Osteoblast (primary cell): ENCODE data around the gene HPGDS. TPM values are rescaled to one million over a fixed set of nuclear protein-coding genes. Genes with fewer than 3 reads are reported as not detected.

Experiments
- DNase-seq: peaks from one replicate; pipeline ENCODE4 v3.0.0; 2011; ENCODE audit warnings: low spot score, mixed read lengths; ENCODE audit not compliant: insufficient read length; ENCODE audit errors: missing footprints
- H2AFZ ChIP-seq: 2 replicates; pipeline ENCODE4 v1.6.0; 2011; ENCODE audit warnings: mild to moderate bottlenecking, low read length
- H3K27ac ChIP-seq: 2 replicates; pipeline ENCODE4 v1.5.1; 2011; ENCODE audit warnings: mild to moderate bottlenecking, low read depth, low read length, moderate library complexity
- H3K27me3 ChIP-seq: 2 replicates; pipeline ENCODE4 v1.6.0; 2012; ENCODE audit warnings: mild to moderate bottlenecking, control low read depth, inconsistent platforms, low read length, moderate library complexity; ENCODE audit not compliant: insufficient read depth
- H3K36me3 ChIP-seq: 2 replicates; pipeline ENCODE4 v1.5.1; 2011; ENCODE audit warnings: mild to moderate bottlenecking, low read length, control low read depth, moderate library complexity; ENCODE audit not compliant: insufficient read depth
- H3K4me1 ChIP-seq: 2 replicates; pipeline ENCODE4 v1.5.1; 2011; ENCODE audit warnings: mild to moderate bottlenecking, low read length, control low read depth, moderate library complexity; ENCODE audit not compliant: insufficient read depth
- H3K4me2 ChIP-seq: 2 replicates; pipeline ENCODE4 v1.6.0; 2011; ENCODE audit warnings: mild to moderate bottlenecking, low read length; ENCODE audit not compliant: insufficient read depth
- H3K4me3 ChIP-seq: fragments of 200-600 bp; sonication (generic); 3 replicates; pipeline ENCODE4 v1.5.1; 2012; ENCODE audit warnings: mild to moderate bottlenecking, low read length, inconsistent platforms; ENCODE audit not compliant: insufficient read depth
- H3K79me2 ChIP-seq: 2 replicates; pipeline ENCODE4 v1.6.0; 2012; ENCODE audit warnings: mild to moderate bottlenecking, low read length, control low read depth, inconsistent platforms; ENCODE audit not compliant: insufficient read depth
- H3K9me3 ChIP-seq: 2 replicates; pipeline ENCODE4 v1.5.1; 2011; ENCODE audit warnings: low read depth, low read length, control low read depth
- H4K20me1 ChIP-seq: 2 replicates; pipeline ENCODE4 v1.6.0; 2012; ENCODE audit warnings: mild to moderate bottlenecking, low read length, control low read depth; ENCODE audit not compliant: insufficient read depth
- total RNA-seq: library from RNA; depleted of rRNA; stranded (reverse); fragments of >200 nt; gene quantifications from 2 replicates; pipeline ENCODE4 v1.2.3, GENCODE V29; 2012
- TF ChIP-seq, protein P1 (sequence below): IDR thresholded peaks from 2 replicates; pipeline ENCODE4 v1.5.1; 2011; ENCODE audit warnings: mild to moderate bottlenecking, low read depth, low read length, moderate library complexity; ENCODE audit errors: extremely low read depth

Gene HPGDS
- total RNA-seq, 1 donor: not detected

GRCh38 chr4:94378047-94378446, 35.4 kb upstream of the HPGDS start:
- Histone ChIP-seq H3K27me3 (no peaks in the 10 kb centered on the region), H4K20me1 (no peaks in the 10 kb centered on the region), H3K4me3 (no peak overlapping the region), H3K4me2 (no peak overlapping the region), H3K36me3 (no peaks in the 10 kb centered on the region), H3K4me1 (no peaks in the 10 kb centered on the region), H2AFZ (no peak overlapping the region), H3K9me3 (no peaks in the 10 kb centered on the region), H3K27ac (no peak overlapping the region), H3K79me2 (no peaks in the 10 kb centered on the region)
- DNase-seq: no peak
- TF ChIP-seq, protein P1, sequence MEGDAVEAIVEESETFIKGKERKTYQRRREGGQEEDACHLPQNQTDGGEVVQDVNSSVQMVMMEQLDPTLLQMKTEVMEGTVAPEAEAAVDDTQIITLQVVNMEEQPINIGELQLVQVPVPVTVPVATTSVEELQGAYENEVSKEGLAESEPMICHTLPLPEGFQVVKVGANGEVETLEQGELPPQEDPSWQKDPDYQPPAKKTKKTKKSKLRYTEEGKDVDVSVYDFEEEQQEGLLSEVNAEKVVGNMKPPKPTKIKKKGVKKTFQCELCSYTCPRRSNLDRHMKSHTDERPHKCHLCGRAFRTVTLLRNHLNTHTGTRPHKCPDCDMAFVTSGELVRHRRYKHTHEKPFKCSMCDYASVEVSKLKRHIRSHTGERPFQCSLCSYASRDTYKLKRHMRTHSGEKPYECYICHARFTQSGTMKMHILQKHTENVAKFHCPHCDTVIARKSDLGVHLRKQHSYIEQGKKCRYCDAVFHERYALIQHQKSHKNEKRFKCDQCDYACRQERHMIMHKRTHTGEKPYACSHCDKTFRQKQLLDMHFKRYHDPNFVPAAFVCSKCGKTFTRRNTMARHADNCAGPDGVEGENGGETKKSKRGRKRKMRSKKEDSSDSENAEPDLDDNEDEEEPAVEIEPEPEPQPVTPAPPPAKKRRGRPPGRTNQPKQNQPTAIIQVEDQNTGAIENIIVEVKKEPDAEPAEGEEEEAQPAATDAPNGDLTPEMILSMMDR: no peak

DNA sequence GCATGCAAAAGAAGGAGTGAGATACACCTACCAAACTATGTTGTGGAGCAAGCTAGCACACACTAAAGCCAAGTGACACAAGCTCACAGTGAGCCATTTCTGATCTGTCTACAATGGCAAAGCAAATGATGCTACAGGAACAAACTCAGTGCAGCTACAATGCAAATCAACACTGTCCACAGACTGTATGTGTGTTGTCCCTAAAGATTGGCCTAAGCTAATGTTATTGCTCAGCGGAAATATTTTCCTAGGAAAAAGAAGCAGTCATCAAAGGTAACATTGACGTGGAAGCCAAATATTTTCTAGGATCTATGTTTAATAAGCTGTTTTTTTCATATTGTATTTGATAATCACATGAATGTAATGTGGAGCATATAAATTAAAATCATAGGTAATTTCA, 34.7 kb upstream of the HPGDS start:
- no peak for DNase-seq
- H3K4me3 ChIP-seq: no peak overlapping the region
- H3K27me3 ChIP-seq: no peaks in the 10 kb centered on the region

GRCh38 chr4:94375364-94375763, 32.7 kb upstream of the HPGDS start:
- no peak for DNase-seq
- TF ChIP-seq, protein P1: no peak
- Histone ChIP-seq H3K36me3 (no peaks in the 10 kb centered on the region), H3K27me3 (no peaks in the 10 kb centered on the region), H4K20me1 (no peaks in the 10 kb centered on the region), H2AFZ (no peak overlapping the region), H3K79me2 (no peaks in the 10 kb centered on the region), H3K27ac (no peak overlapping the region), H3K4me3 (no peak overlapping the region), H3K4me2 (no peak overlapping the region), H3K4me1 (no peaks in the 10 kb centered on the region), H3K9me3 (no peaks in the 10 kb centered on the region)

More for the DNA sequence above, 34.7 kb upstream of the HPGDS start:
- Histone ChIP-seq H3K4me1 (no peaks in the 10 kb centered on the region), H3K36me3 (no peaks in the 10 kb centered on the region), H4K20me1 (no peaks in the 10 kb centered on the region), H3K9me3 (no peaks in the 10 kb centered on the region), H3K27ac (no peak overlapping the region), H3K79me2 (no peaks in the 10 kb centered on the region), H3K4me2 (no peak overlapping the region), H2AFZ (no peak overlapping the region)
- TF ChIP-seq, protein P1: no peak

- no peak for DNase-seq
- no peaks in the 10 kb centered on the region for H3K9me3 ChIP-seq
- TF ChIP-seq, protein P1: no peak
- no peak overlapping the region for H3K4me3 ChIP-seq
- no peaks in the 10 kb centered on the region for H3K4me1 ChIP-seq
- H4K20me1 ChIP-seq: no peaks in the 10 kb centered on the region
- no peaks in the 10 kb centered on the region for H3K79me2 ChIP-seq
- no peak overlapping the region for H3K27ac ChIP-seq
- H3K36me3 ChIP-seq: no peaks in the 10 kb centered on the region
- no peaks in the 10 kb centered on the region for H3K27me3 ChIP-seq
- no peak overlapping the region for H2AFZ ChIP-seq
- H3K4me2 ChIP-seq: no peak overlapping the region
These were observed 31.1 kb upstream of the HPGDS start for GRCh38 chr4:94373752-94374151.
